GM23338 (cell line): ENCODE measurements around the gene SMG1.

Experiments used
- CREB1 ChIP-seq: fragments of 250-450 bp; sonication (Bioruptor Pico); IDR thresholded peaks from 2 replicates; pipeline ENCODE4 v1.5.0; 2020; ENCODE audit warnings: low read depth, mild to moderate bottlenecking, moderate library complexity
- CTCF ChIP-seq, 2 experiments: fragments of 200-600 bp in 1 of 2; sonication (generic) in 1 of 2; conservative IDR thresholded peaks; 2 replicates each; pipeline versions ENCODE4 v1.5.1 to v1.6.1; 2016 to 2017; ENCODE audit warnings: antibody characterized with exemption in 2 of 2, low read depth in 2 of 2, mild to moderate bottlenecking in 2 of 2, moderate library complexity in 1 of 2
- EZH2 ChIP-seq: fragments of 200-600 bp; sonication (generic); IDR thresholded peaks from one replicate; pipeline ENCODE4 v1.8.0; 2017; ENCODE audit warnings: antibody characterized with exemption, mild to moderate bottlenecking, low read depth; ENCODE audit not compliant: unreplicated experiment
- EZH2phosphoT487 ChIP-seq: fragments of 200-600 bp; sonication (generic); IDR thresholded peaks from one replicate; pipeline ENCODE4 v1.8.1; 2018; ENCODE audit warnings: antibody characterized with exemption; ENCODE audit not compliant: unreplicated experiment
- NANOG ChIP-seq: IDR thresholded peaks from 2 replicates; pipeline ENCODE4 v1.6.1; 2016; ENCODE audit warnings: antibody characterized with exemption, borderline replicate concordance
- TF ChIP-seq, protein P1 (sequence below): IDR thresholded peaks from 2 replicates; pipeline ENCODE4 v1.6.1; 2016; ENCODE audit warnings: antibody characterized with exemption

- no peak for TF ChIP-seq CTCF (conservative IDR thresholded peaks at IDR 0.05; ENCODE audit: low read depth in 2 of 2)
- no peak for TF ChIP-seq EZH2phosphoT487
- no peak for TF ChIP-seq NANOG
- no peak for TF ChIP-seq EZH2
- TF ChIP-seq, protein P1, sequence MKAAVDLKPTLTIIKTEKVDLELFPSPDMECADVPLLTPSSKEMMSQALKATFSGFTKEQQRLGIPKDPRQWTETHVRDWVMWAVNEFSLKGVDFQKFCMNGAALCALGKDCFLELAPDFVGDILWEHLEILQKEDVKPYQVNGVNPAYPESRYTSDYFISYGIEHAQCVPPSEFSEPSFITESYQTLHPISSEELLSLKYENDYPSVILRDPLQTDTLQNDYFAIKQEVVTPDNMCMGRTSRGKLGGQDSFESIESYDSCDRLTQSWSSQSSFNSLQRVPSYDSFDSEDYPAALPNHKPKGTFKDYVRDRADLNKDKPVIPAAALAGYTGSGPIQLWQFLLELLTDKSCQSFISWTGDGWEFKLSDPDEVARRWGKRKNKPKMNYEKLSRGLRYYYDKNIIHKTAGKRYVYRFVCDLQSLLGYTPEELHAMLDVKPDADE: no peak
- TF ChIP-seq CREB1 (CRISPR knock-in tag): no peak
These were observed 83.6 kb downstream of the SMG1 start for GRCh38 chr16:18842565-18842964.
